ENCODE measurements around the gene RPH3AL. TPM values are rescaled to one million over a fixed set of nuclear protein-coding genes. Genes with fewer than 3 reads are reported as not detected.
"Not testable (repeated sequence)": the region's sequence is repeated elsewhere in the genome, so short reads cannot be mapped to it uniquely, and the experiment has no call there.

RPH3AL gene
- total and polyA plus RNA-seq, 7 experiments from 2014 or later, result 0.84 to 19.6 (median 4.3) TPM

- Histone ChIP-seq H3K36me3 (ENCODE audit: control insufficient read depth in 2 of 3, insufficient read depth in 3 of 3, low read length in 3 of 3) (no peaks in the 10 kb centered on the region), H3K9me3 (ENCODE audit: control insufficient read depth in 2 of 3, low read length in 3 of 3) (no peaks in the 10 kb centered on the region), H3K27me3 (ENCODE audit: control insufficient read depth in 2 of 2, insufficient read depth in 2 of 2, low read length in 2 of 2) (no peaks in the 10 kb centered on the region), H3K4me3 (ENCODE audit: low read length) (no peak overlapping the region), H3K4me1 (ENCODE audit: control insufficient read depth in 2 of 2, insufficient read depth in 2 of 2, low read length in 2 of 2) (no peaks in the 10 kb centered on the region), H3K27ac (ENCODE audit: low read depth, low read length) (no peak overlapping the region)
- no peak for DNase-seq
- H3K27me3 Mint-ChIP-seq, result peaks cover 0 to 4% (median 0%) of the 10 kb centered on the region in 5 donors
- no peaks in the 10 kb centered on the region for H3K4me1 Mint-ChIP-seq
- ATAC-seq, result no peak
- intact Hi-C loops (cut with micrococcal nuclease), result no loop called here
- no peak overlapping the region for H3K4me3 Mint-ChIP-seq
- ChIA-PET CTCF (no interaction called here), POLR2A (no interaction called here)
- no peaks in the 10 kb centered on the region for H3K9me3 Mint-ChIP-seq
- no peak overlapping the region for H3K27ac Mint-ChIP-seq
- H3K36me3 Mint-ChIP-seq, result no peaks in the 10 kb centered on the region
Measured at GRCh38 chr17:170130-170670, 182.4 kb downstream of the RPH3AL start.

- ATAC-seq; DNase-seq; H3K9me3 ChIP-seq (ENCODE audit: control insufficient read depth in 2 of 3, low read length in 3 of 3); POLR2A ChIA-PET; H3K9me3 Mint-ChIP-seq; H3K4me1 Mint-ChIP-seq; H3K27me3 Mint-ChIP-seq; H3K4me3 Mint-ChIP-seq; H3K4me1 ChIP-seq (ENCODE audit: control insufficient read depth in 2 of 2, insufficient read depth in 2 of 2, low read length in 2 of 2); intact Hi-C loops (cut with micrococcal nuclease); H3K36me3 Mint-ChIP-seq; H3K4me3 ChIP-seq (ENCODE audit: low read length); H3K36me3 ChIP-seq (ENCODE audit: control insufficient read depth in 2 of 3, insufficient read depth in 3 of 3, low read length in 3 of 3); H3K27ac ChIP-seq (ENCODE audit: low read depth, low read length); CTCF ChIA-PET; H3K27me3 ChIP-seq (ENCODE audit: control insufficient read depth in 2 of 2, insufficient read depth in 2 of 2, low read length in 2 of 2): not testable (repeated sequence)
- peak overlapping the region in 1 of 9 donors; percentile 39 for H3K27ac Mint-ChIP-seq
Measured at GRCh38 chr17:168614-169013, 184.0 kb downstream of the RPH3AL start.

GRCh38 chr17:165939-166338 is 186.7 kb downstream of the RPH3AL start:
- DNase-seq (no peak), ATAC-seq (no peak)
- H3K27me3 Mint-ChIP-seq, result peaks cover 0 to 10% (median 0%) of the 10 kb centered on the region in 5 donors
- no peaks in the 10 kb centered on the region for H3K36me3 Mint-ChIP-seq
- Histone ChIP-seq H3K36me3 (ENCODE audit: control insufficient read depth in 2 of 3, insufficient read depth in 3 of 3, low read length in 3 of 3) (no peaks in the 10 kb centered on the region), H3K9me3 (ENCODE audit: control insufficient read depth in 2 of 3, low read length in 3 of 3) (no peaks in the 10 kb centered on the region), H3K27ac (ENCODE audit: low read depth, low read length) (no peak overlapping the region), H3K4me1 (ENCODE audit: control insufficient read depth in 2 of 2, insufficient read depth in 2 of 2, low read length in 2 of 2) (no peaks in the 10 kb centered on the region), H3K27me3 (ENCODE audit: control insufficient read depth in 2 of 2, insufficient read depth in 2 of 2, low read length in 2 of 2) (no peaks in the 10 kb centered on the region), H3K4me3 (ENCODE audit: low read length) (no peak overlapping the region)
- H3K4me3 Mint-ChIP-seq, result no peak overlapping the region
- POLR2A ChIA-PET, result no interaction called here
- no peaks in the 10 kb centered on the region for H3K9me3 Mint-ChIP-seq
- H3K4me1 Mint-ChIP-seq, result peaks cover 0 to 4% (median 0%) of the 10 kb centered on the region in 7 donors
- H3K27ac Mint-ChIP-seq, result peak overlapping the region in 1 of 9 donors; percentile 13
- CTCF ChIA-PET, result interaction anchor here (1.4 to 5.2 kb wide), 2 partner anchors 533 to 815 kb away, joined by 7 to 19 read pairs; no protein-coding TSS in a partner anchor
- intact Hi-C loops (cut with micrococcal nuclease), result loop anchor here in 1 of 2 donors (2.0 kb wide), 2 partner anchors 221 to 535 kb away; no protein-coding TSS in a partner anchor

DNA sequence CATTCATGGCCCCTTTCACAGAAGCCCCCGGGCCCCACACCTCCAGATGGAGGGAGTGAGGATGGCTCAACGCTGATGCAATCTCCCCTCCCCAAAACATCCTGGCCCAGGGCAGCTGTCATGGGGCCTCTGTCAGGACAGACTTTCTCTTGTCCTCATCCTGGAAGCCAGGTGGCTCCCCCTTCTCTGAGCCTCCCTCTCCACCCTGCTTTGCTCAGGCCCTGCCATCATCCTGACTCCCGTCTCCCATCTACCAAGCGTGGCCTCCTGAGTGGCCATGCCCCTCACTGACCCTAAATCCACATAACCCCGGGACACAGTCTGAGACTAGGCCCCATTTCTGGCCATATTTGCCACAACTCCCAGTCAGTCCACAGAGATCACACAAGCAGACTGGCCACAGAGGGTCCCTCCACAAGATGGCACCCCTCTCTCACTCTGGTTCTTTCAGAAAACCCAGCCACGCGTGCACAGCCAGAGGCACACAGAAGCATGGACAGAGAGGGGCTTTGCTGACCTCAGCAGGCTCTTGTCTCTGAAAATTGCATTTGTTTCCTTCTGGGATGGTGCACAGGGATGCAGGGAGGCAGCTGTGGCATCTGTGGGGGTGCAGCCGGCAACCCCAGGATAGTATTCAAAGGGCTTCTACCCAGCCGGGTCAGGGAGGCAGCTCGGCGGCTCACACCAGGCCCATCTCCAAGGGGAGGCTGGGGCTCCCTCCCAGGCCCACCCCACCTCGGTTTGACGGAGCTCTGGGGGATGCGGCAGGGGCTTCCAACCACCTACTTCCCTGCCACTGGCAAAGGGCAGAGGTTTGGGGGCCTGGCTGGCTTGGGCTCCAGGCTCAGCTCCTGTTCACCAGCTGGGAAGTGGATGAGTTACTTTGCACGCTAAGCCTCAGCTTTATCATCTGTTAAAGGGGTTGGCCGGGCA is 188.0 kb downstream of the RPH3AL start:
- Mint-ChIP-seq H3K27ac (no peak overlapping the region), H3K4me3 (no peak overlapping the region), H3K4me1 (peaks cover 0 to 4% (median 0%) of the 10 kb centered on the region in 7 donors), H3K9me3 (no peaks in the 10 kb centered on the region), H3K27me3 (peaks cover 0 to 10% (median 0%) of the 10 kb centered on the region in 5 donors), H3K36me3 (no peaks in the 10 kb centered on the region)
- H3K4me3 ChIP-seq (ENCODE audit: low read length), result no peak overlapping the region
- ChIA-PET POLR2A (no interaction called here), CTCF (interaction anchor here (0.8 to 5.2 kb wide), 5 partner anchors 222 to 816 kb away, joined by 3 to 19 read pairs (median 5); no protein-coding TSS in a partner anchor)
- H3K36me3 ChIP-seq (ENCODE audit: control insufficient read depth in 2 of 3, insufficient read depth in 3 of 3, low read length in 3 of 3), result no peaks in the 10 kb centered on the region
- no peak overlapping the region for H3K27ac ChIP-seq (ENCODE audit: low read depth, low read length)
- H3K9me3 ChIP-seq (ENCODE audit: control insufficient read depth in 2 of 3, low read length in 3 of 3), result no peaks in the 10 kb centered on the region
- DNase-seq (peak in 7 of 9 donors; percentile 13 to 45 (median 28)), ATAC-seq (peak; percentile 54)
- no peaks in the 10 kb centered on the region for H3K4me1 ChIP-seq (ENCODE audit: control insufficient read depth in 2 of 2, insufficient read depth in 2 of 2, low read length in 2 of 2)
- H3K27me3 ChIP-seq (ENCODE audit: control insufficient read depth in 2 of 2, insufficient read depth in 2 of 2, low read length in 2 of 2), result no peaks in the 10 kb centered on the region
- intact Hi-C loops (cut with micrococcal nuclease), result loop anchor here in 1 of 2 donors (2.0 kb wide), 2 partner anchors 222 to 536 kb away; no protein-coding TSS in a partner anchor

GRCh38 chr17:163514-164098 is 189.0 kb downstream of the RPH3AL start:
- peaks cover 0 to 10% (median 0%) of the 10 kb centered on the region in 5 donors for H3K27me3 Mint-ChIP-seq
- H3K36me3 Mint-ChIP-seq, result no peaks in the 10 kb centered on the region
- no peak overlapping the region for H3K4me3 Mint-ChIP-seq
- Histone ChIP-seq H3K36me3 (ENCODE audit: control insufficient read depth in 2 of 3, insufficient read depth in 3 of 3, low read length in 3 of 3) (no peaks in the 10 kb centered on the region), H3K4me3 (ENCODE audit: low read length) (no peak overlapping the region), H3K4me1 (ENCODE audit: control insufficient read depth in 2 of 2, insufficient read depth in 2 of 2, low read length in 2 of 2) (no peaks in the 10 kb centered on the region), H3K9me3 (ENCODE audit: control insufficient read depth in 2 of 3, low read length in 3 of 3) (no peaks in the 10 kb centered on the region), H3K27ac (ENCODE audit: low read depth, low read length) (no peak overlapping the region), H3K27me3 (ENCODE audit: control insufficient read depth in 2 of 2, insufficient read depth in 2 of 2, low read length in 2 of 2) (no peaks in the 10 kb centered on the region)
- POLR2A ChIA-PET, result no interaction called here
- DNase-seq (no peak), ATAC-seq (no peak)
- CTCF ChIA-PET, result interaction anchor here (0.7 to 5.2 kb wide), 3 partner anchors 215 to 536 kb away, joined by 3 to 19 read pairs (median 6); no protein-coding TSS in a partner anchor
- H3K27ac Mint-ChIP-seq, result no peak overlapping the region
- peaks cover 0 to 4% (median 0%) of the 10 kb centered on the region in 7 donors for H3K4me1 Mint-ChIP-seq
- intact Hi-C loops (cut with micrococcal nuclease), result loop anchor here in 1 of 2 donors (2.0 kb wide), 2 partner anchors 223 to 537 kb away; no protein-coding TSS in a partner anchor
- no peaks in the 10 kb centered on the region for H3K9me3 Mint-ChIP-seq

DNA sequence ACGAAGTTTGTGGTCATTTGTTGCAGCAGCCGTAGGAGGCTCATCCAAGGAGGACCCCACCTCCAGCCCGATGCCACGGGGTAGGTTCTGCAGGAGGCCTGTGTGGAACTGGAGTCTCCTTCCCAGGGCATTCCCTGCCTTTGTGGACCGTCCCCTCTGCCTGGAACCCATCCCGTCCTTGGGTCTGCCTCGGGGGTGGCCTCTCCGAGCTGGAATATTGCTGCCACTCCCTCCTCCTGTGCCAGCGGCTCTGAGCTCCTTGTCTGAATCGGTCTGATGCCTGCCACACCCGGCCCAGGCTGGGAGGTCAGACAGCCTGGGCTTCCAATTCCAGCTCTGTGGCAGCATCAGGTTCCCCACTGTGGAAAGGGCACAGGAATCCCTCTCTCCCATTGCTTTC is 189.9 kb downstream of the RPH3AL start:
- Histone ChIP-seq H3K27ac (ENCODE audit: low read depth, low read length) (no peak overlapping the region), H3K4me3 (ENCODE audit: low read length) (no peak overlapping the region), H3K36me3 (ENCODE audit: control insufficient read depth in 2 of 3, insufficient read depth in 3 of 3, low read length in 3 of 3) (no peaks in the 10 kb centered on the region), H3K27me3 (ENCODE audit: control insufficient read depth in 2 of 2, insufficient read depth in 2 of 2, low read length in 2 of 2) (no peaks in the 10 kb centered on the region), H3K9me3 (ENCODE audit: control insufficient read depth in 2 of 3, low read length in 3 of 3) (no peaks in the 10 kb centered on the region), H3K4me1 (ENCODE audit: control insufficient read depth in 2 of 2, insufficient read depth in 2 of 2, low read length in 2 of 2) (no peaks in the 10 kb centered on the region)
- no peak overlapping the region for H3K27ac Mint-ChIP-seq
- ChIA-PET CTCF (interaction anchor here (0.7 to 5.2 kb wide), 2 partner anchors 216 to 537 kb away, joined by 6 to 19 read pairs; no protein-coding TSS in a partner anchor), POLR2A (no interaction called here)
- H3K27me3 Mint-ChIP-seq, result peaks cover 0 to 14% (median 0%) of the 10 kb centered on the region in 5 donors
- no peak overlapping the region for H3K4me3 Mint-ChIP-seq
- DNase-seq (no peak), ATAC-seq (no peak)
- peaks cover 0 to 4% (median 0%) of the 10 kb centered on the region in 7 donors for H3K4me1 Mint-ChIP-seq
- intact Hi-C loops (cut with micrococcal nuclease), result no loop called here
- H3K36me3 Mint-ChIP-seq, result no peaks in the 10 kb centered on the region
- H3K9me3 Mint-ChIP-seq, result no peaks in the 10 kb centered on the region
